ENCODE results near the gene ZBTB46.

The ZBTB46 gene

DNA sequence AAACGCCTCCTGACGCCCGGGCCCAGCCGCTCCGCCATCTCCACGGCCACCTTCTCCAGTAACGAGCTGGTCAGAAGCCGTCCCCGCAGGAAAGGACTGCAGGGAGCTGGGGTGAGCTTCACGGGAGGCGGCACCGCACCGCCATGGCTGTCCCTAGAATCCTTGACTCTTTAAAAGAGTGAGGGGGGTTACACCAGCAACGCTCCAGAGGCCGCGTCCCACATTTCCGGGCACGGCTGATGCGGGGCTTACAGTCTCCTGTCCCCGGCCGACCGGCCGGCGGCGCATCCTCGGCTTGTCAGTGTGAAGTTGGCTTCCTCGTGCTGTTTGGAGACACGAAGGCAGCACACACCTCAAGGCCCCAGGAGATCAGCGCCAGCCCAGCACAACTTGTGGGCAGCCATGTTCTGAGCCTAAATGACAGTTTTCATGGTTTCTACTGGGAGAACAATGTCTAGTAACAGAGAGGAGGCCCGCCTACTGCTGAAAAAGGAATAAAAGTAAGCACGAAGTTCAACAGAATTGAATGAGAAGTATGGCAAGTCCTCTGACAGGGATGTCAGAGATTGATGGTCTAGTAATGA is 61.1 kb downstream of the ZBTB46 start:
- H3K27ac ChIP-seq: no peak overlapping the region
- TF ChIP-seq ZFX (IDR thresholded peaks at IDR 0.05; ENCODE audit: borderline replicate concordance) (no peak), CTCF (IDR thresholded peaks at IDR 0.05) (no peak)

DNA sequence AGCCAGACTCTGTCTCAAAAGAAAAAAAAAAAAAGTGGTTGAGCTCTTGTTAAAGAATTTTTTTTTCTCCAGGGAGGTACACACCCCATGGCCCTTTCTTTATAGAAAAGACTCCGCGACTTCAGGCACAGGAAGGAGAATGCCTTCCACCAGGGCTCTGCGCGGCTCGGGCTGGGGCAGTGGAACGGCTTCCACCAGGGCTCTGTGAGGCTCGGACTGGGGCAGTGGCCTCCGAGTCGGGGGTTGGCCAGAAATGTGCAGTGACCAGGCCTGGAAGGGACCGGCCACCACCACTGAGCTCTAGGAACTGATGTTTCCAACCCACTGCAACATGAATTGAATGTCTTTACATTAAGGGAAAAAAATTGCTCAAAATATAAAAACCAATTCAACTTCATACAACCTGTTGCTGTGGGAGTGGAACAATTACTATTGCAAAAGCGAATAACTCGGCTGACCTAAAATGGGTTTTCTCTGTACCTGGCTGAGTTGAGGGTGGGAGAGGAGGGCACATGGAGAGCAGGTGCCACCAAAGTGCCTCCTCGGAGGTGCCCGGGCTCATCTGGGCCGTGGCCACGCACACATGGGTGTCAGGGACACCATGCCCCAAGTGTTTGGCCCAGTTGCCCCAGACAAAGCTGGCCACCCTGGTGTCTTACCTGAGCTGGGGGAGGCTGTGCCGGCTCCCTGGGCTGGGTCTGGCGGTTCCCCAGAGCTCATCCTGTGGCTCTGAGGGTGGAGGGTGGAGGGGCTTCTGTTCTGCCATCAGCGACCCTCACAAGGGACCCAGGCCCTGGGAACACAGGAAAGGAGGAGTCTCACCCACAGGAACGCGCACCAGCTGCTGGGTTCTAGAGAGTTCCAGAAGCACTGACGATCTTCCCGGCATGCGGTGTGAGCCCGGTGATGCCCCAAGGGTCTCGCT is 62.2 kb downstream of the ZBTB46 start:
- TF ChIP-seq ZFX (IDR thresholded peaks at IDR 0.05; ENCODE audit: borderline replicate concordance) (no peak), CTCF (IDR thresholded peaks at IDR 0.05) (no peak)
- H3K27ac ChIP-seq: no peak overlapping the region

GRCh38 chr20:63767886-63768285 is 63.2 kb downstream of the ZBTB46 start:
- no peak overlapping the region for H3K27ac ChIP-seq
- TF ChIP-seq ZFX (IDR thresholded peaks at IDR 0.05; ENCODE audit: borderline replicate concordance): no peak
- no peak for TF ChIP-seq CTCF (IDR thresholded peaks at IDR 0.05)

DNA sequence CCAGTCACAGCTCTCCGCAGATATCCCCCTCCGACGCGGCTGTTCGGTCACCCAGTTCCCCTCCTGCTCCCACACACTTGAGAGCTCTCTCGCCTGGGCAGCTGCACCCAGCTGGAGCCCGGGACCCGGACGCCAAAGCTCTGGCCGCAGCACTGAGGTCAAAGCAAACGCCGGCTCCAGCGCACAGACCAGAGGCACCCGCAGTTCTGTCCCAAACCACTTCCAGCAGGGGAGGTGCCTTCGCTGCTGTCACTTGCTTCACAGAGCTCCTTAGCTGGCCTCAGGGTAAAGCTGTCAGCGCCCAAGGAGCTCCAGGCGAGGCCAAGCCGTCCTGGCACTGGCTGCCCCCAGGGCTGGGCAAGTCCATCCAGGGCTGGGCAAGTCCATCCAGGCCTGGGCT is 63.6 kb downstream of the ZBTB46 start:
- no peak overlapping the region for H3K27ac ChIP-seq
- no peak for TF ChIP-seq CTCF (IDR thresholded peaks at IDR 0.05)

- no peak for TF ChIP-seq ZFX (IDR thresholded peaks at IDR 0.05; ENCODE audit: borderline replicate concordance)
- TF ChIP-seq CTCF (IDR thresholded peaks at IDR 0.05): no peak
- no peak overlapping the region for H3K27ac ChIP-seq
Measured at GRCh38 chr20:63766695-63767426, 64.2 kb downstream of the ZBTB46 start.

GRCh38 chr20:63765902-63766301 is 65.2 kb downstream of the ZBTB46 start:
- no peak overlapping the region for H3K27ac ChIP-seq
- TF ChIP-seq ZFX (IDR thresholded peaks at IDR 0.05; ENCODE audit: borderline replicate concordance): no peak
- TF ChIP-seq CTCF (IDR thresholded peaks at IDR 0.05): no peak

All from 22Rv1 (cell line).